VCaP (cell line): ENCODE data around the gene MYRFL.

ENCODE experiments used
- H3K27ac ChIP-seq: fragments of 450-650 bp; 2 replicates; pipeline ENCODE4 v1.5.1; 2017
- CTCF ChIP-seq: fragments of 450-650 bp; conservative IDR thresholded peaks from 2 replicates; pipeline ENCODE4 v1.5.1; 2017; ENCODE audit warnings: mild to moderate bottlenecking, moderate library complexity

The MYRFL gene

DNA sequence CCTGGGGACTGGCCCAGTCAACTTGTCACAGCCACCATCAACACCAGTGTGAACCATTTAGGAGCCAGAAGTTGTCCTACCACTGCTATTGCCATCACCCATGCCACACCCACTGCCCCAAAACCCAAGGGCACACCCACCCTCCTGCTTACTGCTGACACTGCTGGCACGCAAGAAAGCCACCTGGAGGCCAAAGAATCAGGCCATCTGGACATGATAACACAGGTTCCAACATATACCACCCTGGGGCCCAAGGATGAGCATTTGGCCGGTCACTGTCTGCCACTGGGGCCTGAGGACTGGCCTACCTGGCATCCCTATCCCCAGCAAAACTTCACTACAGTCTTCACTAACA is 181.6 kb downstream of the MYRFL start:
- no peak overlapping the region for H3K27ac ChIP-seq
- no peak for TF ChIP-seq CTCF

DNA sequence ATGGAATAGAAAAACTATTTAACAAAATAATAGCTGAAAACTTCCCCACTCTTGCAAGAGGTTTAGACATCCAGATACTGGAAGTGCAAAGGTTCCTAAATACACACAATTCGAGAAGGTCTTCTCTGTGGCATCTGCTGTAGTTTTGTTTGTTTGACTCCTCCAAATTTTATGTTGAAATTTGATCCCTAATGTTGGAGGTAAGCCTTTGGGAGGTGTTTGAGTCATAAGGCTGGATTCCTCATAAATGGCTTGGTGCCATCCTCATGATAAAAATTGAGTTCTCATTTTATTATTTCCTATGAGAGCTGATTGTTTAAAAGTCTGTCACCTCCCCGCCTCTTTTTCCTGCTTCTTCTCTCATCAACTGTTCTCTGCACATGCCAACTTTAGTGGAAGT is 182.7 kb downstream of the MYRFL start:
- no peak overlapping the region for H3K27ac ChIP-seq
- TF ChIP-seq CTCF, result no peak
